GM19372 (cell line): ENCODE measurements around the gene NLRP6.
"Not testable (repeated sequence)": the region's sequence is repeated elsewhere in the genome, so short reads cannot be mapped to it uniquely, and the experiment has no call there.

Experiments
- ATAC-seq: cut with Tn5 transposase; IDR thresholded peaks from one replicate; pipeline ENCODE4 v1.9.1; 2021; ENCODE audit warnings: mild to moderate bottlenecking, low read depth, moderate library complexity; ENCODE audit not compliant: unreplicated experiment

The NLRP6 gene

GRCh38 chr11:317668-318404, 39.6 kb downstream of the NLRP6 start:
- not testable (repeated sequence) for ATAC-seq

GRCh38 chr11:318405-319120, 40.4 kb downstream of the NLRP6 start:
- not testable (repeated sequence) for ATAC-seq

DNA sequence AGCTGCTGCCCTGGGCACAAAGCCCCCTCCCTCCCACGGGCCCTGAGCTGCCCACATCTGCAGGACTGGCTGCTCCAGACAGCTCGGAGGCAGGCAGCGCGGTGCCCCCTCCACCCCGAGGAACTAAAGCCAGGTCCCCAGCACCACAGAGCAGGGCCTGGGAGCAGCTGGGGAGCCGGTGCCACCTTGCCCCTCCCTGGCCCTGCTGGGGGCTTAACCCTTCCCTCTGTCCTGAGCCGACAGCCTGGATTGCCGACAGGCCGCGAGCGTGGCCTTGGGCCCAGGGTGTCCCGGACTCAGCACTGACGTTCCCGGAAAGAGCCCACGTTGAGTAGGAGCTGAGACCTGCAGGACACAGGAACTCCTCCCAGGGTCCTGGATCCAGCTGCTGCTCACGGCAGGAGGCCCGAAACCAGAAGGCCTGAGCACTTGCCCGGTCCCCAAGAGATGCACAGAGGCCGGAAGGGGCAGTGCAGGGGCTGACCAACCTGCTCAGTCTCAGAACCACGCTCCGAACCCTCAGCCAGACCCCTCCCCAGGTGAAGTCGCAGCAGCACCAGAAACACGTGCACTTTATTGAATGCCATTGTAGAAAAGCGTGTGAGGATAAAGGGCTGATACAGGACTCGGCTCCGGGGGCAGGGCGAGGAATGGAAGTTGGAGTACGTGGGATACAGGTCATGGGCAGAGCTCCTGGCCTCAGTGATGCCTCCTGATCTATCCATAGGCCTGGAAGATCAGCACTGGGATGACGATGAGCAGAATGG, 41.1 kb downstream of the NLRP6 start:
- not testable (repeated sequence) for ATAC-seq

GRCh38 chr11:319888-320273, 41.7 kb downstream of the NLRP6 start:
- ATAC-seq = not testable (repeated sequence)

DNA sequence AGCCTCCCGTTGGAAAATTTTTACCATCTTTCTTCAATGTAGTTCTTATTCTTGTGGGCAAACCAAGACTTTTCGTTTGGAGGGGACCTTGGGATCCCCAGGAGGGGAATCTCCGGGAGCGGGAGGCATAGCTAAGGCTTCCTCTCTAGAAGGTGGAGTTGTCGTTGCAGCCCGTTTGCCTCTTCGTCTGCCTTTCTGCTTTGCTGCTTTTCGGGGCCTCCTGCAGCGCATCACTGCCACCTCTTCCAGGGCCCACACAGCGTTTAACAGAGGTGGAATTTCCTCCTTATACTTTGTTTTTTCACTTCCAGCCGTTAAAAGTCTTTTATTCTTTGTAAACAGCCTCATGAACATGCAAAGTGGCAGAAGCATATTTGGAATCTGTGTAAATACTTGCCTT, 45.9 kb downstream of the NLRP6 start:
- ATAC-seq = no peak

DNA sequence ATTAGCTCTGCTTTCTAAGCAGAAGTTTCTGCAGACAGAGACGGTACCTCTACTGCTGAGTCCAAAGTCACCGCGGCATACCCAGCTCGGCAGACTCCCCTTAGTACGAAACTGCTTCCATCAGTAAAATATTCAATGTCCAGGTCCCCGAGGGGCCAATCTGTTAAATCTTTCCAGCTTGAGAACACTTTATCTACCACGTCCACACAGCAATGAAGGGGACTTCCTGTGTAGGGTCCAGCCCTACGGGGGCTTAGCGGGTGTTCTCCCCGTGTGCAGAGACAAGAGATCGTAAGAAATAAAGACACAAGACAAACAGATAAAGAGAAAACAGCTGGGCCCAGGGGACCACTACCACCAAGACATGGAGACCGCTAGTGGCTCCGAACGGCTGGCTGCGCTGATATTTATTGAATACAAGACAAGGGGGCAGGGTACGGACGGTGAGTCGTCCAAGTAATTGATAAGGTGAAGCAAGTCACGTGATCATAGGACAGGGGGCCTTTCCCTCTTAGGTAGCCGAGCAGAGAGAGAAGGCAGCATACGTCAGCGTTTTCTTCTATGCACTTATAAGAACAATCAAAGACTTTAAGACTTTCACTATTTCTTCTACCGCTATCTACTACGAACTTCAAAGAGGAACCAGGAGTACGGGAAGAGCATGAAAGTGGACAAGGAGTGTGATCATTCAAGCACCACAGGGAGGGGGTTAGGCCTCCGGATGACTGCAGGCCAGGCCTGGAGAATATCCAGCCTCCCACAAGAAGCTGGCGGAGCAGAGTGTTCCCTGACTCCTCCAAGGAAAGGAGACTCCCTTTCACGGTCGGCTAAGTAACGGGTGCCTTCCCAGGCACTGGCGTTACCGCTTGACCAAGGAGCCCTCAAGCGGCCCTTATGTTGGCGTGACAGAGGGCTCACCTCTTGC, 46.6 kb downstream of the NLRP6 start:
- not testable (repeated sequence) for ATAC-seq

DNA sequence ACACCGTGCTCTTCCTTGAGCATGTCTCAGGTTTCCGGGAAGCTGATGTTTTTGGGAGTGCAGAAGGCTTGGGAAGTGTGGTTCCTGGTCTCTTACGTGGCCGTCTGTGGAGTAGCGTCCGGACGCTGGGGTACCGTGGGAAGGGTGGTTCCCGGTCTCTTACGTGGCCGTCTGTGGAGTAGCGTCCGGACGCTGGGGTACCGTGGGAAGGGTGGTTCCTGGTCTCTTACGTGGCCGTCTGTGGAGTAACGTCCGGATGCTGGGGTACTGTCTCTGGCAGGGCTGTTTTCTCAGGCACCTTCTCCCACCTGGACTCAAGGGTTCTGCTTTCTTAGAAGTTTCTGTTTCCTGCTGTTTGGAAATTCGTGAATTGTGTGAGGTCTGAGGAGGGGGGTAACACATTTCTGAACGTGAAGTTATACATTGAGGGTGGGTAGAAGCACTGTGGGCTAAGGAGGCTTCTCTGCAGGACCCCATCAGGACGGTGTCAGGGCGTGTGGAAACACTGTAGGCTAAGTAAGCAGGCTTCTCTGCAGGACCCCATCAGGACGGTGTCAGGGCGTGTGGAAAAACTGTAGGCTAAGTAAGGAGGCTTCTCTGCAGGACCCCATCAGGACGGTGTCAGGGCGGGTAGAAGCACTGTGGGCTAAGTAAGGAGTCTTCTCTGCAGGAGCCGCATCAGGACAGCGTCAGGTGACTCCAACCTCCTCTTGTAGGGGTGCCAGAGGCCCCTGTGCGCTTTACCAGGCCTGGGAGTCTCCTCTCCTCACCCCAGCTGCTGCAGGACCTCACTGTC, 47.8 kb downstream of the NLRP6 start:
- no peak for ATAC-seq

GRCh38 chr11:326592-326841, 48.3 kb downstream of the NLRP6 start:
- ATAC-seq = peak; percentile 16

- peak; percentile 56 for ATAC-seq
Observed at GRCh38 chr11:326842-327580, 48.8 kb downstream of the NLRP6 start.

GRCh38 chr11:327581-327923, 49.3 kb downstream of the NLRP6 start:
- ATAC-seq = no peak

GRCh38 chr11:328012-328411, 49.8 kb downstream of the NLRP6 start:
- ATAC-seq = no peak

DNA sequence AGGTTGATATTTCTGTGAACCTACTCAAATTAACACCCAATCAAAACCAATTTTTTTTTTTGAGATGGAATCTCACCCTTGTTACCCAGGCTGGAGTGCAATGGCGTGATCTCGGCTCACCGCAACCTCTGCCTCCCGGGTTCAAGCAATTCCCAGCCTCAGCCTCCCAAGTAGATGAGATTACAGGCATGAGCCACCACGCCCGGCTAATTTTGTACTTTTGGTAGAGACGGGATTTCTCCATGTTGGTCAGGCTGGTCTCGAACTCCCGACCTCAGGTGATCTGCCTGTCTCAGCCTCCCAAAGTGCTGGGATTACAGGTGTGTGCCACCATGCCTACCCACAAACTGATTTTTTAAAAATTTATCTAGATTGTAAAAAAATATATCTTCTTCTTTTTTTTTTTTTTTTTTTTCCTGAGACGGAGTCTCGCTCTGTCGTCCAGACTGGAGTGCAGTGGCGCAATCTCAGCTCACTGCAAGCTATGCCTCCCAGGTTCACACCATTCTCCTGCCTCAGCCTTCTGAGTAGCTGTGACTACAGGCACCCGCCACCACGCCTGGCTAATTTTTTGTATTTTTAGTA, 50.4 kb downstream of the NLRP6 start:
- ATAC-seq = not testable (repeated sequence)

- no peak for ATAC-seq
Observed at GRCh38 chr11:329886-330253, 51.7 kb downstream of the NLRP6 start.

DNA sequence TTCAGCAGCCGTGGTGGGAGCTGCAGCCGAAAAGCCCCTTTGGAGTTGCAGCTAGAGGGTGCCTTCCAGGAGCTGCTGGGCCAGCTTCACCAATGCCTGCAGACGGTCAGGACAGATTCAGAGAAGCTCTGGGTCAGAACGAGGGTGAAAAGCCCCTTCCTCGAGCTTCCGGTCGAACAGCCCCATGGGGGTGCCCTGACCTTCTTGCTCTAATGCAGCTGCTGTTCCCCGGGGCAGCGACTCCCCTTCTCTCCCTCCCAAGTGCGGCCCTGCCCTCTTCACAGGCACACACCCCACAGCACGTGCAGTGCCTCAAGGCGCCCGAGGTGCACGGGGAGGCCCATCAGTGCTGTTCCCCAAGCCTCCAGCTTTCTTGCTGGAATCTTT, 52.1 kb downstream of the NLRP6 start:
- no peak for ATAC-seq

- no peak for ATAC-seq
Observed at GRCh38 chr11:330694-331357, 52.6 kb downstream of the NLRP6 start.

GRCh38 chr11:331358-332060, 53.3 kb downstream of the NLRP6 start:
- no peak for ATAC-seq

DNA sequence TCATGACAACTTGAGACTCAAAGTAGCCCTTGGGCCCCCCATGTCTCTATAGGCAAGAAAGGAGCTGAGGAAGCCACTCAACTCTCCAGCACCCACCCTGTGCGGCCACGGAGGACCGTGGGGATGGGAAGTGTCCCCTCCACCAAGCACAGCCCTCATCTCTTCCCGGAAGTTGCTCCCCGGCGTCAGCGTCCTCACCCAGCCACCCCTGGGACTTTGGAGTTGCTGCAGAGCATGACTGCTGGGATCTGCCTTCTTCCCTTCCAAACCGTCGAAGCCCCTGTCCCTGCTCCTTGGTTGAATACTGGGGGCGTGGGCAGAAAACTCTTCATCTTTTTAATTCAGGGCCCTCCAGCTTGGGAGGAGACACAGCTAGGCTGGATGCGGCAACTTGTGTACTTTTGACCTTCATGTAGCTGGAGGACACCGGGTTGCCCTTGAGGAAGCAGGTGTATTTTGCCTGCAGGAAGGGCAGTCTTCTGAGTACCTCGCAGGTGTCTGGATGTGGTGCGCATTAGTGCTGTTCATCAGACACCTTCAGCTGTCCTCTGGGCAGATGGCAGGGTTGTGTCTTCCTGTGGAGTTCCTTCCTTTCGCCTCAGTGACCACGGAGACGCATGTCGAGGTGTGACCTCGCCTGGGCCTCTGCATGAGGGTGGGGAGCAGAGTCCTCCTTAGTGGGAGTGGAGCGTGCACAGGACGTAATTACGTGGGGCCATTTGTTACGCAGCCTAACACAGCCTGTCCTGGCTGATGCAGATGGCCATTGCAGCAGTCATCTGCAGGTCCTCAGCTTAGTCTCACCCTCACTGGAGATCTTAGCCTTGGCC, 54.7 kb downstream of the NLRP6 start:
- no peak for ATAC-seq
